DND-41 (cell line): ENCODE data around the gene DNPEP.

Experiments
- EZH2 ChIP-seq: IDR thresholded peaks from 3 replicates; pipeline ENCODE4 v1.6.1; 2012; ENCODE audit warnings: borderline replicate concordance, low read depth, mild to moderate bottlenecking, moderate library complexity, low read length, inconsistent platforms; ENCODE audit not compliant: severe bottlenecking
- TF ChIP-seq, protein P1 (sequence below): IDR thresholded peaks from 2 replicates; pipeline ENCODE4 v1.5.1; 2012; ENCODE audit warnings: borderline replicate concordance, low read length, moderate library complexity, mild to moderate bottlenecking; ENCODE audit not compliant: poor library complexity, severe bottlenecking; ENCODE audit errors: extremely low read depth

DNA sequence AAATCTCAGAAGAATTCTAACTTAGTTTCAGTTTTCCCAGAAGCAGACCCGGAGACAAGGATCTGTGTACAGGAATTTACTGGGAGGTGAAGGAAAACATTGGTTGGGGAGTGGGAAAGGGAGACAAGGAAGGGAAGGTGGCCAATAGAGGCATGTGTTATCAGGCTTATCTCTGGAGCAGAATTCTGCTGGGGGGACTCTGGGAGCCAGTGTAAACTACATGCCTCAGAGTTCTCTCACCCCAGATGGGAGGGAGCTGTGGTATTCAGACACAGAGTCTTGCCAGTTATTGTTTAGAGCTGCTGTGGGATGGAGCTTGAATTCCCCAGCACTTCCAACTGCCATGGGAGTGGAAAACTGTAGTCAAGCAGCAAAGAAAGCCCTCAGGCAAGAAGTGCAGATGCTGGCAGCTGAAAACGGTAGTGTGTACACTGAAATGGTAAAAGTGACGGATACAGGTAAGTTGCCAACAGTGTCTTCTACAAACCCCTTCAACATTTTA is 19.0 kb downstream of the DNPEP start:
- TF ChIP-seq, protein P1, sequence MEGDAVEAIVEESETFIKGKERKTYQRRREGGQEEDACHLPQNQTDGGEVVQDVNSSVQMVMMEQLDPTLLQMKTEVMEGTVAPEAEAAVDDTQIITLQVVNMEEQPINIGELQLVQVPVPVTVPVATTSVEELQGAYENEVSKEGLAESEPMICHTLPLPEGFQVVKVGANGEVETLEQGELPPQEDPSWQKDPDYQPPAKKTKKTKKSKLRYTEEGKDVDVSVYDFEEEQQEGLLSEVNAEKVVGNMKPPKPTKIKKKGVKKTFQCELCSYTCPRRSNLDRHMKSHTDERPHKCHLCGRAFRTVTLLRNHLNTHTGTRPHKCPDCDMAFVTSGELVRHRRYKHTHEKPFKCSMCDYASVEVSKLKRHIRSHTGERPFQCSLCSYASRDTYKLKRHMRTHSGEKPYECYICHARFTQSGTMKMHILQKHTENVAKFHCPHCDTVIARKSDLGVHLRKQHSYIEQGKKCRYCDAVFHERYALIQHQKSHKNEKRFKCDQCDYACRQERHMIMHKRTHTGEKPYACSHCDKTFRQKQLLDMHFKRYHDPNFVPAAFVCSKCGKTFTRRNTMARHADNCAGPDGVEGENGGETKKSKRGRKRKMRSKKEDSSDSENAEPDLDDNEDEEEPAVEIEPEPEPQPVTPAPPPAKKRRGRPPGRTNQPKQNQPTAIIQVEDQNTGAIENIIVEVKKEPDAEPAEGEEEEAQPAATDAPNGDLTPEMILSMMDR = no peak
- TF ChIP-seq EZH2 = no peak
